ENCODE measurements around the gene MACC1. TPM values are rescaled to one million over a fixed set of nuclear protein-coding genes. Genes with fewer than 3 reads are reported as not detected.
"Not testable (repeated sequence)": the region's sequence is repeated elsewhere in the genome, so short reads cannot be mapped to it uniquely, and the experiment has no call there.

MACC1 gene
- total RNA-seq, 2 donors from 2014 or later, result 0.06 to 0.16 TPM

- intact Hi-C loops (cut with DNase I), result no loop called here
- DNase-seq (no peak), ATAC-seq (no peak)
Measured at GRCh38 chr7:20214921-20215669, 2.1 kb downstream of the MACC1 start.

GRCh38 chr7:20214132-20214531 is 3.1 kb downstream of the MACC1 start:
- ATAC-seq (no peak), DNase-seq (no peak)
- intact Hi-C loops (cut with DNase I), result no loop called here

- DNase-seq (no peak), ATAC-seq (no peak)
- intact Hi-C loops (cut with DNase I), result no loop called here
Measured at GRCh38 chr7:20213378-20213777, 3.8 kb downstream of the MACC1 start.

- DNase-seq (no peak), ATAC-seq (no peak)
- intact Hi-C loops (cut with DNase I), result no loop called here
Measured at GRCh38 chr7:20211376-20211775, 5.8 kb downstream of the MACC1 start.

GRCh38 chr7:20208651-20209307 is 8.4 kb downstream of the MACC1 start:
- intact Hi-C loops (cut with DNase I), result no loop called here
- ATAC-seq (no peak), DNase-seq (no peak)

- DNase-seq; ATAC-seq; intact Hi-C loops (cut with DNase I): not testable (repeated sequence)
Measured at GRCh38 chr7:20207811-20208210, 9.4 kb downstream of the MACC1 start.

GRCh38 chr7:20206104-20206896 is 10.9 kb downstream of the MACC1 start:
- ATAC-seq, result no peak
- intact Hi-C loops (cut with DNase I), result no loop called here
- DNase-seq, result no peak

- intact Hi-C loops (cut with DNase I), result no loop called here
- DNase-seq, result no peak
- no peak for ATAC-seq
Measured at GRCh38 chr7:20203316-20203715, 13.9 kb downstream of the MACC1 start.

GRCh38 chr7:20201380-20201779 is 15.8 kb downstream of the MACC1 start:
- intact Hi-C loops (cut with DNase I), result no loop called here
- no peak for DNase-seq
- no peak for ATAC-seq

- intact Hi-C loops (cut with DNase I), result no loop called here
- ATAC-seq, result no peak
- DNase-seq, result no peak
Measured at GRCh38 chr7:20200971-20201370, 16.2 kb downstream of the MACC1 start.

- intact Hi-C loops (cut with DNase I), result no loop called here
- peak in 1 of 2 donors; percentile 40 for ATAC-seq
- no peak for DNase-seq
Measured at GRCh38 chr7:20200361-20200760, 16.8 kb downstream of the MACC1 start.

GRCh38 chr7:20199015-20199737 is 18.0 kb downstream of the MACC1 start:
- intact Hi-C loops (cut with DNase I), result no loop called here
- ATAC-seq (peak in 1 of 2 donors; percentile 94), DNase-seq (peak; percentile 51)

GRCh38 chr7:20198260-20198659 is 18.9 kb downstream of the MACC1 start:
- DNase-seq (no peak), ATAC-seq (no peak)
- intact Hi-C loops (cut with DNase I), result no loop called here

- ATAC-seq (no peak), DNase-seq (no peak)
- intact Hi-C loops (cut with DNase I), result no loop called here
Measured at GRCh38 chr7:20197837-20198236, 19.3 kb downstream of the MACC1 start.

- DNase-seq, result no peak
- intact Hi-C loops (cut with DNase I), result no loop called here
- ATAC-seq, result no peak
Measured at GRCh38 chr7:20197125-20197748, 19.9 kb downstream of the MACC1 start.

- intact Hi-C loops (cut with DNase I), result no loop called here
- DNase-seq, result no peak
- ATAC-seq, result no peak
Measured at GRCh38 chr7:20194343-20194995, 22.7 kb downstream of the MACC1 start.

- intact Hi-C loops (cut with DNase I), result no loop called here
- ATAC-seq, result no peak
- no peak for DNase-seq
Measured at GRCh38 chr7:20193873-20194272, 23.3 kb downstream of the MACC1 start.

GRCh38 chr7:20193242-20193777 is 23.9 kb downstream of the MACC1 start:
- intact Hi-C loops (cut with DNase I), result no loop called here

More at GRCh38 chr7:20193242-20193777, 23.9 kb downstream of the MACC1 start:
- ATAC-seq (no peak), DNase-seq (no peak)

Measured in left cardiac atrium (tissue), 4 donors.